ENCODE measurements around the gene ERCC6L2.

GRCh38 chr9:95876138-95876444 lies 600 bp downstream of the ERCC6L2 start:
- TF ChIP-seq EZH2phosphoT487 (IDR thresholded peaks at IDR 0.05; ENCODE audit: borderline replicate concordance, low read depth) (no peak), CHD2 (IDR thresholded peaks at IDR 0.05; ENCODE audit: low read length, partially characterized antibody) (no peak), EP300 (IDR thresholded peaks at IDR 0.05; ENCODE audit: borderline replicate concordance in 1 of 2, low read depth in 1 of 2, low read length in 1 of 2) (no peak), CTCF (IDR thresholded peaks at IDR 0.05) (no peak), RFX5 (IDR thresholded peaks at IDR 0.05; ENCODE audit: low read length) (no peak), FOXM1 (IDR thresholded peaks at IDR 0.05; ENCODE audit: low read depth) (no peak), GATA2 (CRISPR knock-in tag; IDR thresholded peaks at IDR 0.05) (no peak)
- TF ChIP-seq, protein P1, sequence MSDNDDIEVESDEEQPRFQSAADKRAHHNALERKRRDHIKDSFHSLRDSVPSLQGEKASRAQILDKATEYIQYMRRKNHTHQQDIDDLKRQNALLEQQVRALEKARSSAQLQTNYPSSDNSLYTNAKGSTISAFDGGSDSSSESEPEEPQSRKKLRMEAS (IDR thresholded peaks at IDR 0.05; ENCODE audit: low read depth): no peak
- TF ChIP-seq, protein P2, sequence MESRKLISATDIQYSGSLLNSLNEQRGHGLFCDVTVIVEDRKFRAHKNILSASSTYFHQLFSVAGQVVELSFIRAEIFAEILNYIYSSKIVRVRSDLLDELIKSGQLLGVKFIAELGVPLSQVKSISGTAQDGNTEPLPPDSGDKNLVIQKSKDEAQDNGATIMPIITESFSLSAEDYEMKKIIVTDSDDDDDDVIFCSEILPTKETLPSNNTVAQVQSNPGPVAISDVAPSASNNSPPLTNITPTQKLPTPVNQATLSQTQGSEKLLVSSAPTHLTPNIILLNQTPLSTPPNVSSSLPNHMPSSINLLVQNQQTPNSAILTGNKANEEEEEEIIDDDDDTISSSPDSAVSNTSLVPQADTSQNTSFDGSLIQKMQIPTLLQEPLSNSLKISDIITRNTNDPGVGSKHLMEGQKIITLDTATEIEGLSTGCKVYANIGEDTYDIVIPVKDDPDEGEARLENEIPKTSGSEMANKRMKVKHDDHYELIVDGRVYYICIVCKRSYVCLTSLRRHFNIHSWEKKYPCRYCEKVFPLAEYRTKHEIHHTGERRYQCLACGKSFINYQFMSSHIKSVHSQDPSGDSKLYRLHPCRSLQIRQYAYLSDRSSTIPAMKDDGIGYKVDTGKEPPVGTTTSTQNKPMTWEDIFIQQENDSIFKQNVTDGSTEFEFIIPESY (IDR thresholded peaks at IDR 0.05; ENCODE audit: borderline replicate concordance, low read depth): no peak

Data from SK-N-SH (cell line).